ENCODE data around the gene IL3. TPM values are rescaled to one million over a fixed set of nuclear protein-coding genes. Genes with fewer than 3 reads are reported as not detected.

Gene IL3
- total RNA-seq, 1 donor from 2014 or later: not detected

DNA sequence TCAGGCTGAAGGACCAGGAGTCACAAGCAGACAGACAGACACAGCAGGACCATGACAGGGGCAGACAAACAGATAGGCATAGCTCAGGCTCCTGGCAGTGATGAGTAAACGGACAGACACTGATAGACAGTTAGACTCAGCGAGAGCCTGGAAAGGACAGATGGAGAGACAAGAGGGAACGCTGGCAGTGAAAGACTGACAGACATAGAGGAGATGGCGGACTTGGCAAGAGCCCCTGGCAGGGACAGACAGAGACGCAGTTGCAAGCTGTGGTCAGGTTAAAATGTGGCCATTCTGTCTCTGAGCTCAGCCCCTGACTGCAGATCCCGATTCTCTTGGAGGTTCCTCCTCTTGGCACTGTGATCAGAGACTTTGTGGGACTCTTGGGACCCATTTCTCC lies 26.7 kb downstream of the IL3 start:
- intact Hi-C loops (cut with DNase I): no loop called here
- Histone ChIP-seq H3K27ac (no peak overlapping the region), H3K9me3 (no peaks in the 10 kb centered on the region), H3K36me3 (no peaks in the 10 kb centered on the region), H3K4me3 (no peak overlapping the region), H3K27me3 (no peaks in the 10 kb centered on the region), H3K4me1 (peaks cover 6% of the 10 kb centered on the region)
- TF ChIP-seq, protein P1, sequence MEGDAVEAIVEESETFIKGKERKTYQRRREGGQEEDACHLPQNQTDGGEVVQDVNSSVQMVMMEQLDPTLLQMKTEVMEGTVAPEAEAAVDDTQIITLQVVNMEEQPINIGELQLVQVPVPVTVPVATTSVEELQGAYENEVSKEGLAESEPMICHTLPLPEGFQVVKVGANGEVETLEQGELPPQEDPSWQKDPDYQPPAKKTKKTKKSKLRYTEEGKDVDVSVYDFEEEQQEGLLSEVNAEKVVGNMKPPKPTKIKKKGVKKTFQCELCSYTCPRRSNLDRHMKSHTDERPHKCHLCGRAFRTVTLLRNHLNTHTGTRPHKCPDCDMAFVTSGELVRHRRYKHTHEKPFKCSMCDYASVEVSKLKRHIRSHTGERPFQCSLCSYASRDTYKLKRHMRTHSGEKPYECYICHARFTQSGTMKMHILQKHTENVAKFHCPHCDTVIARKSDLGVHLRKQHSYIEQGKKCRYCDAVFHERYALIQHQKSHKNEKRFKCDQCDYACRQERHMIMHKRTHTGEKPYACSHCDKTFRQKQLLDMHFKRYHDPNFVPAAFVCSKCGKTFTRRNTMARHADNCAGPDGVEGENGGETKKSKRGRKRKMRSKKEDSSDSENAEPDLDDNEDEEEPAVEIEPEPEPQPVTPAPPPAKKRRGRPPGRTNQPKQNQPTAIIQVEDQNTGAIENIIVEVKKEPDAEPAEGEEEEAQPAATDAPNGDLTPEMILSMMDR (IDR thresholded peaks at IDR 0.05): no peak
- TF ChIP-seq POLR2A (IDR thresholded peaks at IDR 0.05) (no peak), POLR2AphosphoS5 (IDR thresholded peaks at IDR 0.05; ENCODE audit: insufficient read depth in 1 of 2, low read depth in 1 of 2) (no peak)
- DNase-seq (ENCODE audit: extremely low spot score in 2 of 2): no peak

DNA sequence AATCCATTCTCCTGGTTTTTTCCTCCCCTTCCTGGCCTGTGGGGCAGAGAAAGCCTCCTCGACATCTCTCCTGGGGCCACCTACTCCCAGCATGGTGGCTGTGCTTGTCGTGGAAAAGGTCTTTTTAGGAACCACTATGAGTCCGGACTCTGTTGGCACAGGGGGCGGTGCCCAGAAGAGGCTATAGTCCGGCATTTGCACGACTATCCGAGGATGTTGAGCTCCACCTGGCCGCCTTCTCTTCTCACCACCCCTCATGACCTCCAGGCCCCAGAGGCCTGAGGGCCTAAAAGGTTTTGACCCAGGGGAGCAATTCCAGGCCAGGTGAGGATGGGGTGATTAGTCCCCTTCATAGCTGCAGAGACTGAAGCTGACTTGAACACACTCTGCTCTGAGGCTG lies 27.2 kb downstream of the IL3 start:
- TF ChIP-seq, protein P1 (IDR thresholded peaks at IDR 0.05): no peak
- TF ChIP-seq POLR2A (IDR thresholded peaks at IDR 0.05): no peak
- no peak for TF ChIP-seq POLR2AphosphoS5 (IDR thresholded peaks at IDR 0.05; ENCODE audit: insufficient read depth in 1 of 2, low read depth in 1 of 2)
- Histone ChIP-seq H3K27ac (no peak overlapping the region), H3K27me3 (no peaks in the 10 kb centered on the region), H3K4me1 (peaks cover 6% of the 10 kb centered on the region), H3K9me3 (no peaks in the 10 kb centered on the region), H3K4me3 (no peak overlapping the region), H3K36me3 (no peaks in the 10 kb centered on the region)
- DNase-seq (ENCODE audit: extremely low spot score in 2 of 2): no peak
- intact Hi-C loops (cut with DNase I): no loop called here

DNA sequence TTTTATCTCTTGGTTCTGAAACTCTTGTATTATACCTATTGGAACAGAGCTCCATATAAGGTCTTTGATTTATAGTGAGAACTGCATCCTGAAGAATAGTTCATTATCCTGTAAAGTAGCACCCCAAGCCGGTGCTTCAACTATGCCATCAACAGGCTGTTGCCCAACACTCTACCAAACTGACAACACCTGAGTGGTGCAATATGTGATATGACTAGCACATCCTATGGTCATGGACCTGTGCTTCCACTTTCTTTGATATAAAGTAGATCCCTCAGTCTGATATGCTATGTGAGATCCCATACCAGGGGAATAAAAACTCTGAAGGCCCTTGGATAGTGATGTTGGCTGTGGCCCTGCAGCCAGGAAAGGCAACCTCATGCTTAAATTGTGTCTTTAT lies 28.9 kb downstream of the IL3 start:
- TF ChIP-seq, protein P1 (IDR thresholded peaks at IDR 0.05): no peak
- TF ChIP-seq POLR2AphosphoS5 (IDR thresholded peaks at IDR 0.05; ENCODE audit: insufficient read depth in 1 of 2, low read depth in 1 of 2) (no peak), POLR2A (IDR thresholded peaks at IDR 0.05) (no peak)
- no peak overlapping the region for H3K4me3 ChIP-seq
- no peak overlapping the region for H3K27ac ChIP-seq
- no peaks in the 10 kb centered on the region for H3K9me3 ChIP-seq
- no peak for DNase-seq (ENCODE audit: extremely low spot score in 2 of 2)
- H3K4me1 ChIP-seq: peaks cover 6% of the 10 kb centered on the region
- no peaks in the 10 kb centered on the region for H3K27me3 ChIP-seq
- H3K36me3 ChIP-seq: no peaks in the 10 kb centered on the region
- intact Hi-C loops (cut with DNase I): no loop called here

DNA sequence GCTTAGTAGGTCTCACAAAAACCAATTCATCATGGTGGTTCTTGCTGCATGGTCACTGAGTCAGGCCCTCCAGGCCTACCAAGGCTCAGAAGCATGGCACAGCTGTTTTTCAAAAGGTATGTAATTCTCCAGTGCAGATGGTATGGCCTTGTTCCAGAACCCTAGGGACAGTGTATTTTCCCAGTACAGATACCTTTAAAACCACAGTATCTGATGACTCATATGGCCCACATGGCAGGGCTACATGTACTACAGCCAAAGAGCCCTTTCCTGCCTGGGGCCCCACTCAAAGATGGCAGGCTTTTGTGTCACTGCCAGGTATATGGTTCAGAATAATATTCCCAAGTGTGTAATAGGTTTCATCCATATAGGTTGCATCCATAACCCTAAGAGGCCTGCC lies 29.7 kb downstream of the IL3 start:
- DNase-seq (ENCODE audit: extremely low spot score in 2 of 2): no peak
- H3K36me3 ChIP-seq: no peaks in the 10 kb centered on the region
- TF ChIP-seq, protein P1 (IDR thresholded peaks at IDR 0.05): no peak
- no peak for TF ChIP-seq POLR2AphosphoS5 (IDR thresholded peaks at IDR 0.05; ENCODE audit: insufficient read depth in 1 of 2, low read depth in 1 of 2)
- no peak for TF ChIP-seq POLR2A (IDR thresholded peaks at IDR 0.05)

DNA sequence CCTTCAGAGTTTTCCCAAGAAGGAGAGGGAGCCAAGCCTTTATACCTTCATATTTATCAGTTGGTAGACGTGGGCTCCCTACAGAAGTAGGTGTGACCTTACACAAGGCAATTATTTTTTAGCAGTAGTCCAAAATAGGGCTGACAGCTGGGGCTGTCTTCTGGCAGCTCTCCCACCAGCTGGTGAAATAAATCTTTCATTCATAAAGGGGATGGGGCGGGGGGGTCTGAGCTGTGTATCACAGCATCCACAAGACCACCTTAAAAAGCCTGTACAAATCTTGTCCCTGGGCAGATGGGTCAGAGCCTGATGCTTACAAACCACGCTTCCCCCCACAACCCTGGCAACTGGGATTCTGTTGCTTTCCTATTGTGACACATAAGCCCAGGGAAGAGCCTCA lies 32.8 kb downstream of the IL3 start:
- Histone ChIP-seq H3K36me3 (no peaks in the 10 kb centered on the region), H3K4me3 (no peak overlapping the region), H3K9me3 (no peaks in the 10 kb centered on the region), H3K27ac (no peak overlapping the region), H3K4me1 (no peaks in the 10 kb centered on the region), H3K27me3 (no peaks in the 10 kb centered on the region)
- intact Hi-C loops (cut with DNase I): no loop called here
- TF ChIP-seq POLR2A (IDR thresholded peaks at IDR 0.05) (no peak), POLR2AphosphoS5 (IDR thresholded peaks at IDR 0.05; ENCODE audit: insufficient read depth in 1 of 2, low read depth in 1 of 2) (no peak)
- TF ChIP-seq, protein P1 (IDR thresholded peaks at IDR 0.05): no peak
- DNase-seq (ENCODE audit: extremely low spot score in 2 of 2): no peak

More for the DNA sequence above, 29.7 kb downstream of the IL3 start:
- Histone ChIP-seq H3K27me3 (no peaks in the 10 kb centered on the region), H3K4me1 (peaks cover 6% of the 10 kb centered on the region), H3K27ac (no peak overlapping the region), H3K4me3 (no peak overlapping the region), H3K9me3 (no peaks in the 10 kb centered on the region)
- intact Hi-C loops (cut with DNase I): no loop called here

Data from vagina (tissue), 2 donors.